HCT116 (cell line): Measurements from ENCODE around the gene DNAJC19. TPM values are rescaled to one million over a fixed set of nuclear protein-coding genes. Genes with fewer than 3 reads are reported as not detected.

Experiments
- ATAC-seq: fragments of 200-7000 bp; cut with Tn5 transposase; 2 replicates; pipeline ENCODE4 v1.9.1; 2020; ENCODE audit warnings: mild to moderate bottlenecking, moderate library complexity
- BruUV-seq: library from RNA; stranded (reverse); fragments of 400-500 nt; replicated peaks from 2 replicates; lab custom pipeline; 2021; lab: Mats Ljungman, UMichigan
- CTCF ChIA-PET: fragments of 300-600 bp; sonication (Branson Sonifier 250); formaldehyde crosslinking; loops from one replicate; lab custom pipeline; 2021; ENCODE audit warnings: antibody characterized with exemption; lab: Charles Lee
- POLR2A ChIA-PET: fragments of 300-600, 350-600 bp; sonication (Branson Sonifier 250); formaldehyde crosslinking; loops from one replicate; lab custom pipeline; 2021; ENCODE audit warnings: antibody characterized with exemption; lab: Charles Lee
- RAD21 ChIA-PET, 2 experiments: fragments of 300-600 bp; sonication (Branson Sonifier 250); formaldehyde crosslinking; loops; one replicate each; lab custom pipeline; 2023; ENCODE audit warnings: low total read pairs in 2 of 2; ENCODE audit not compliant: uncharacterized antibody in 2 of 2, unreplicated experiment in 2 of 2, low non-redundant PET in 1 of 2; lab: Charles Lee
- DNase-seq: peaks from one replicate; pipeline ENCODE4 v3.0.0-alpha.2; 2010; ENCODE audit warnings: low read depth, low spot score
- H2AFZ ChIP-seq: fragments of 200-600 bp; shearing (Covaris generic), sonication (generic); 2 replicates; pipeline ENCODE4 v1.6.1; 2017; ENCODE audit warnings: low read depth, mixed run types, mixed read lengths, antibody characterized with exemption, low read length; ENCODE audit not compliant: poor library complexity, severe bottlenecking
- H3K27ac ChIP-seq: 2 replicates; pipeline ENCODE4 v1.5.1; 2012; ENCODE audit warnings: low read depth, low read length
- H3K27me3 ChIP-seq: fragments of 200-600 bp; sonication (generic); 2 replicates; pipeline ENCODE4 v1.6.1; 2016; ENCODE audit warnings: mixed run types, low read length, mixed read lengths; ENCODE audit not compliant: insufficient read depth
- H3K36me3 ChIP-seq, 2 experiments: fragments of 200-500 bp in 1 of 2; fragments of 200-600 bp in 1 of 2; sonication (Bioruptor generic) in 1 of 2; sonication (generic) in 1 of 2; 2 replicates each; pipeline versions ENCODE4 v1.5.1 to v1.6.1; 2014 to 2016; ENCODE audit warnings: low read length in 2 of 2, inconsistent platforms in 1 of 2, mixed read lengths in 1 of 2, mixed run types in 1 of 2; ENCODE audit not compliant: insufficient read depth in 2 of 2, control insufficient read depth in 1 of 2
- H3K4me1 ChIP-seq, 2 experiments: fragments of 200-600 bp in 1 of 2; sonication (generic) in 1 of 2; 2 replicates each; pipeline versions ENCODE4 v1.5.1 to v1.6.1; 2012 to 2017; ENCODE audit warnings: low read length in 2 of 2, inconsistent platforms in 1 of 2, mild to moderate bottlenecking in 1 of 2, mixed read lengths in 1 of 2, mixed run types in 1 of 2, moderate library complexity in 1 of 2; ENCODE audit not compliant: insufficient read depth in 2 of 2, control insufficient read depth in 1 of 2
- H3K4me2 ChIP-seq: fragments of 200-600 bp; sonication (generic); 2 replicates; pipeline ENCODE4 v1.6.1; 2017; ENCODE audit warnings: mixed run types, low read length, mixed read lengths
- H3K4me3 ChIP-seq, 2 experiments: fragments of 200-600 bp in 1 of 2; sonication (generic) in 1 of 2; replicated peaks in 1 of 2; 2 replicates each; pipeline ENCODE4 v1.5.1; 2011 to 2016; ENCODE audit warnings: low read length in 2 of 2, control low read depth in 1 of 2, low read depth in 1 of 2, mild to moderate bottlenecking in 1 of 2, mixed read lengths in 1 of 2, mixed run types in 1 of 2
- H3K79me2 ChIP-seq: fragments of 200-600 bp; sonication (generic); 2 replicates; pipeline ENCODE4 v1.6.1; 2017; ENCODE audit warnings: mild to moderate bottlenecking, mixed run types, low read length, moderate library complexity, mixed read lengths; ENCODE audit not compliant: insufficient read depth
- H3K9ac ChIP-seq: fragments of 200-600 bp; sonication (generic); 2 replicates; pipeline ENCODE4 v1.6.1; 2016; ENCODE audit warnings: low read length, mixed read lengths
- H3K9me2 ChIP-seq: fragments of 200-600 bp; sonication (generic), shearing (Covaris generic); 2 replicates; pipeline ENCODE4 v1.6.1; 2017; ENCODE audit warnings: mixed run types, mild to moderate bottlenecking, moderate library complexity; ENCODE audit not compliant: insufficient read depth
- H3K9me3 ChIP-seq, 2 experiments: fragments of 200-500 bp in 1 of 2; fragments of 200-600 bp in 1 of 2; sonication (Bioruptor generic) in 1 of 2; sonication (generic) in 1 of 2; 2 replicates each; pipeline ENCODE4 v1.6.1; 2014 to 2017; ENCODE audit warnings: low read length in 2 of 2, mixed read lengths in 2 of 2, inconsistent platforms in 1 of 2, low read depth in 1 of 2, mild to moderate bottlenecking in 1 of 2, mixed run types in 1 of 2, moderate library complexity in 1 of 2; ENCODE audit not compliant: control insufficient read depth in 1 of 2, insufficient read depth in 1 of 2
- H4K20me1 ChIP-seq: fragments of 200-600 bp; sonication (generic), shearing (Covaris generic); 2 replicates; pipeline ENCODE4 v1.6.1; 2017; ENCODE audit warnings: mixed run types, mild to moderate bottlenecking, moderate library complexity; ENCODE audit not compliant: insufficient read depth
- ATF3 ChIP-seq: IDR thresholded peaks from 2 replicates; pipeline ENCODE4 v1.6.1; 2012
- CBX3 ChIP-seq: IDR thresholded peaks from 2 replicates; pipeline ENCODE4 v1.6.1; 2012; ENCODE audit warnings: low read depth
- CEBPB ChIP-seq: IDR thresholded peaks from 2 replicates; pipeline ENCODE4 v1.6.1; 2012; ENCODE audit warnings: low read depth
- CTCF ChIP-seq, 3 experiments: fragments of 200-600 bp in 1 of 3; sonication (generic) in 1 of 3; IDR thresholded peaks in 2 of 3; conservative IDR thresholded peaks in 1 of 3; 2 replicates each; pipeline ENCODE4 v1.5.1; 2012 to 2017; ENCODE audit warnings: low read depth in 2 of 3, low read length in 2 of 3, antibody characterized with exemption in 1 of 3, borderline replicate concordance in 1 of 3, control low read depth in 1 of 3, mild to moderate bottlenecking in 1 of 3, mixed read lengths in 1 of 3, mixed run types in 1 of 3, moderate library complexity in 1 of 3; ENCODE audit not compliant: insufficient read depth in 1 of 3
- ELF1 ChIP-seq: IDR thresholded peaks from 2 replicates; pipeline ENCODE4 v1.6.1; 2012; ENCODE audit warnings: low read depth, borderline replicate concordance
- FOSL1 ChIP-seq: IDR thresholded peaks from 2 replicates; pipeline ENCODE4 v1.6.1; 2012; ENCODE audit warnings: low read depth
- JUND ChIP-seq: IDR thresholded peaks from 2 replicates; pipeline ENCODE4 v1.6.1; 2012
- MAX ChIP-seq: IDR thresholded peaks from 2 replicates; pipeline ENCODE4 v1.6.1; 2012
- POLR2AphosphoS5 ChIP-seq: IDR thresholded peaks from 2 replicates; pipeline ENCODE4 v1.6.1; 2011; ENCODE audit warnings: mild to moderate bottlenecking, low read depth, low read length, moderate library complexity
- SIN3A ChIP-seq: IDR thresholded peaks from 2 replicates; pipeline ENCODE4 v1.6.1; 2012; ENCODE audit warnings: low read depth
- SRF ChIP-seq: IDR thresholded peaks from 2 replicates; pipeline ENCODE4 v1.6.1; 2012; ENCODE audit warnings: low read depth
- TCF7L2 ChIP-seq: IDR thresholded peaks from 2 replicates; pipeline ENCODE4 v1.7.0; 2011; ENCODE audit warnings: borderline replicate concordance, inconsistent platforms; ENCODE audit not compliant: insufficient read depth, insufficient read length; ENCODE audit errors: extremely low read depth
- YY1 ChIP-seq: IDR thresholded peaks from 2 replicates; pipeline ENCODE4 v1.6.1; 2011; ENCODE audit warnings: low read length, low read depth, moderate library complexity, mild to moderate bottlenecking; ENCODE audit not compliant: insufficient replicate concordance; ENCODE audit errors: extremely low read depth
- ZNF274 ChIP-seq: fragments of 200-500 bp; sonication (Bioruptor generic); IDR thresholded peaks from 2 replicates; pipeline ENCODE4 v1.6.1; 2014; ENCODE audit warnings: mild to moderate bottlenecking, low read depth, low read length, inconsistent platforms
- intact Hi-C: fragments of 100-400 bp; cut with micrococcal nuclease; formaldehyde crosslinking; loops from 2 replicates; pipeline ENCODE4 v1.10.0; 2022
- total RNA-seq: library from RNA; stranded (reverse); gene quantifications from one replicate; pipeline ENCODE4 v1.2.1, GENCODE V29; 2021; ENCODE audit not compliant: unreplicated experiment

Gene DNAJC19
- total RNA-seq, 1 experiment from 2014 or later = 61.2 TPM

GRCh38 chr3:181009225-181009624 lies 19.7 kb upstream of the DNAJC19 start:
- TF ChIP-seq ZNF274 = no peak
- TF ChIP-seq, all 23 proteins: peak for 0
- H3K36me3 ChIP-seq = no peaks in the 10 kb centered on the region
- H3K9me2 ChIP-seq = no peaks in the 10 kb centered on the region
- DNase-seq = no peak
- no peak overlapping the region for H3K4me2 ChIP-seq
- ChIA-PET RAD21 (no interaction called here), CTCF (no interaction called here), POLR2A (no interaction called here)
- H3K9me3 ChIP-seq = no peaks in the 10 kb centered on the region
- no peaks in the 10 kb centered on the region for H3K79me2 ChIP-seq
- no peak overlapping the region for H3K9ac ChIP-seq
- no peak overlapping the region for H3K4me3 ChIP-seq
- H2AFZ ChIP-seq = no peak overlapping the region
- no peaks in the 10 kb centered on the region for H4K20me1 ChIP-seq
- no peak for ATAC-seq
- intact Hi-C loops = no loop called here
- H3K27ac ChIP-seq = no peak overlapping the region
- BruUV-seq = no TSS peak
- no peaks in the 10 kb centered on the region for H3K27me3 ChIP-seq
- H3K4me1 ChIP-seq = no peaks in the 10 kb centered on the region

- H4K20me1 ChIP-seq = no peaks in the 10 kb centered on the region
- no peak overlapping the region for H3K27ac ChIP-seq
- ATAC-seq (no peak), DNase-seq (no peak)
- ChIA-PET RAD21 (no interaction called here), POLR2A (no interaction called here), CTCF (no interaction called here)
- no TSS peak for BruUV-seq
- no peak overlapping the region for H3K4me2 ChIP-seq
- H3K27me3 ChIP-seq = no peaks in the 10 kb centered on the region
- no peaks in the 10 kb centered on the region for H3K36me3 ChIP-seq
- H3K4me3 ChIP-seq = no peak overlapping the region
- H3K4me1 ChIP-seq = no peaks in the 10 kb centered on the region
- H3K9me2 ChIP-seq = no peaks in the 10 kb centered on the region
- no peak for TF ChIP-seq MAX
- no peak for TF ChIP-seq JUND
- TF ChIP-seq CBX3 = no peak
- no peak for TF ChIP-seq SIN3A
- no peak for TF ChIP-seq CEBPB
- no peak for TF ChIP-seq POLR2AphosphoS5
- TF ChIP-seq SRF = no peak
- TF ChIP-seq FOSL1 = no peak
- TF ChIP-seq TCF7L2 = no peak
- TF ChIP-seq ATF3 = no peak
- no peak for TF ChIP-seq CTCF (IDR thresholded peaks at IDR 0.05 in 2 of 3, conservative IDR thresholded peaks at IDR 0.05 in 1 of 3; ENCODE audit: borderline replicate concordance in 1 of 3, insufficient read depth in 1 of 3, low read depth in 2 of 3, low read length in 2 of 3)
- no peak for TF ChIP-seq YY1
- no peak for TF ChIP-seq ELF1
- no peak overlapping the region for H2AFZ ChIP-seq
- H3K9me3 ChIP-seq = no peaks in the 10 kb centered on the region
- H3K79me2 ChIP-seq = no peaks in the 10 kb centered on the region
- intact Hi-C loops = no loop called here
- no peak overlapping the region for H3K9ac ChIP-seq
These were observed 19.3 kb upstream of the DNAJC19 start for GRCh38 chr3:181008796-181009195.
